ENCODE results near the gene SFXN2.

Gene SFXN2

DNA sequence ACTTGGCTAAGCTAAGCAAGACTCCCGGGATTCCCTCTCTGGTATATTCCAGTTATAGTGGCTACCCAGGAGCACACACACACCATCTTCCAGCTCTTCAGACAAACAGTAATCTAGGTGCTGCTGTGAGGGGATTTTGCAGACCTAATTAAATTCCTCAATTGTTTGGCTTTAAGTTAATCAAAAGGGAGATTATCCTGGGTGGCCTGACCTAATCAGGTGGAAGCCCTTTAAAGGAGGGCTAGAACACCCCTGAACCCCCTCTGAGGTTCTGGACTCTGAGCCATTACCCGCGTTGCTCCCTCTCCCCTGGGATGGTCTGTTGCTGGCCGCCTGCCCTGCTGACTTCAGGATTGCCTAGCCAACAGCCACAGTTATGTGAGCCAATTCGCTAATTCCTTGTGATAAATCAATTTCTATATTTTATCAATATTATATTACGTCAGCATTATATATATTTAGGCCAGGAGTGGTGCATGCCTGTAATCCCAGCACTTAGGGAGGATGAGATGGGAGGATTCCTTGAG lies 6.4 kb downstream of the SFXN2 start:
- in situ Hi-C loops (cut with HindIII; ENCODE audit: low sequenced_read_pairs), result no loop called here
- DNase-seq (ENCODE audit: low read depth, low spot score), result no peak
- no peak overlapping the region for H3K4me3 ChIP-seq (ENCODE audit: low read depth, low read length)
- TF ChIP-seq CTCF (IDR thresholded peaks at IDR 0.05; ENCODE audit: low read depth, low read length), result no peak

- H3K4me3 ChIP-seq (ENCODE audit: low read depth, low read length), result no peak overlapping the region
- in situ Hi-C loops (cut with HindIII; ENCODE audit: low sequenced_read_pairs), result no loop called here
These were observed 7.5 kb downstream of the SFXN2 start for GRCh38 chr10:102721954-102722353.

GRCh38 chr10:102723989-102724388 lies 9.6 kb downstream of the SFXN2 start:
- no peak for TF ChIP-seq CTCF (IDR thresholded peaks at IDR 0.05; ENCODE audit: low read depth, low read length)
- no peak overlapping the region for H3K4me3 ChIP-seq (ENCODE audit: low read depth, low read length)
- in situ Hi-C loops (cut with HindIII; ENCODE audit: low sequenced_read_pairs), result no loop called here
- no peak for DNase-seq (ENCODE audit: low read depth, low spot score)

More at GRCh38 chr10:102721954-102722353, 7.5 kb downstream of the SFXN2 start:
- no peak for DNase-seq (ENCODE audit: low read depth, low spot score)
- TF ChIP-seq CTCF (IDR thresholded peaks at IDR 0.05; ENCODE audit: low read depth, low read length), result no peak

GRCh38 chr10:102726274-102726673 lies 11.8 kb downstream of the SFXN2 start:
- no peak overlapping the region for H3K4me3 ChIP-seq (ENCODE audit: low read depth, low read length)
- in situ Hi-C loops (cut with HindIII; ENCODE audit: low sequenced_read_pairs), result no loop called here
- no peak for TF ChIP-seq CTCF (IDR thresholded peaks at IDR 0.05; ENCODE audit: low read depth, low read length)
- DNase-seq (ENCODE audit: low read depth, low spot score), result no peak

GRCh38 chr10:102727037-102727818 lies 12.8 kb downstream of the SFXN2 start:
- no peak for DNase-seq (ENCODE audit: low read depth, low spot score)
- TF ChIP-seq CTCF (IDR thresholded peaks at IDR 0.05; ENCODE audit: low read depth, low read length), result no peak
- H3K4me3 ChIP-seq (ENCODE audit: low read depth, low read length), result no peak overlapping the region
- in situ Hi-C loops (cut with HindIII; ENCODE audit: low sequenced_read_pairs), result no loop called here

DNA sequence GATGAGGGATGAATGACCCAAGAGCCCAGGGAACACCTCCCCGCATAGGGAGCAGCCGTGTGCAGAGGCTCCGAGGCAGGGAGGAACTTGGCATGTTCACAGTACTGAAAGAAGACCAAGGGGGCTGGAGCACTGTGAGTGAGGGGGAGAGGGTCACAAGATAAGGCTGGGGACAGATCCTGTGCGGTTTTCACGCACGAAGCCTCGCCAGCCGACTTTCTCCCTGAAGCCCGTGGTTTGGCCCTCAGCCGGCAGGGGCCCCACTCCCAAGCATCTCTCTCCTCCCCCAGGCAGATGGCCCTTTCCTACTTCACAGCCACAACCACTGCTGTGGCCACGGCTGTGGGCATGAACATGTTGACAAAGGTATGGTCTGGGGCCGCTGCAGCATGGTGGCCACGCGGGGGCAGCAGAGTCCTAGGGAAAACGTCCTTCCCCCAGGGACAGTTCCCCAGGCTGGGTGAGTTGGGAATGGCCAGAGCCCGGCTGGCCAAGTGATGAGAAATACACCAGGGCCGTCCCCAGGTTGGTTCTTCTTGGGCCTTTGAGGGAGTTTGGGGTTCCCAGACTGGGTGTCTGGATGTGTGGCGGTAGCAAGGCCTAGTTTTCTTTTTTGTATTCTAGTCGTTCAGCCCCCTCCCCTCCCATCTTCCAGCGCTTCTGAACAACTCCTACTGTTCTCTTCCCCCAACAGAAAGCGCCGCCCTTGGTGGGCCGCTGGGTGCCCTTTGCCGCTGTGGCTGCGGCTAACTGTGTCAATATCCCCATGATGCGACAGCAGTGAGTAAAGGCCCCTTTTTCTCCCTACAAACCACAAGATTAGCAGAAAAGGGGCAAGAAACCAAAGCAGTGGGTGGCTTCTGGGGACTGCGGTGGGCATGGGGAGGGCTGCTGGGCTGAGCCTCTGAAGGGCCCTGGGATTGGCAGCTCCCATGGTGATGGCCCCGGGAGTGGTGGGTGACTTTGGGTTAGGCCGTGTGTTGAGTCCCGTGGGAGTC lies 14.9 kb downstream of the SFXN2 start:
- DNase-seq (ENCODE audit: low read depth, low spot score), result peak; percentile 79
- TF ChIP-seq CTCF (IDR thresholded peaks at IDR 0.05; ENCODE audit: low read depth, low read length), result peak; percentile 94
- no peak overlapping the region for H3K4me3 ChIP-seq (ENCODE audit: low read depth, low read length)
- in situ Hi-C loops (cut with HindIII; ENCODE audit: low sequenced_read_pairs), result no loop called here
